Myometrial cell (primary cell): Measurements from ENCODE around the gene TMEM114. TPM values are rescaled to one million over a fixed set of nuclear protein-coding genes. Genes with fewer than 3 reads are reported as not detected.

Experiments
- total RNA-seq: library from RNA; depleted of rRNA; stranded (reverse); fragments of >200 nt; gene quantifications from 2 replicates; pipeline ENCODE4 v1.2.3, GENCODE V29; 2015

Gene TMEM114
- not detected in 2 replicates for total RNA-seq

GRCh38 chr16:8589900-8590688 is at the start of gene TMEM114:
TMEM114 (minus strand) TSS chr16:8590511; CDS start chr16:8589838, 673 bp downstream.

GRCh38 chr16:8621572-8622314 is 31.4 kb upstream of the TMEM114 start, which contains the start of gene METTL22:
METTL22 (plus strand) TSS chr16:8621698; CDS start chr16:8625666, 3,968 bp downstream.

Other genes with a start within 250 kb of the TMEM114 start
- 31.9 and 37.8 TPM in 2 replicates for gene METTL22, start 31.2 kb upstream of the TMEM114 start, total RNA-seq
- gene ABAT, start 84.1 kb upstream of the TMEM114 start, total RNA-seq, result 3.5 and 3.7 TPM in 2 replicates
- gene TMEM186, start 207.1 kb upstream of the TMEM114 start, total RNA-seq, result 5.8 and 6.3 TPM in 2 replicates
- 32.6 and 46.3 TPM in 2 replicates for gene PMM2, start 207.3 kb upstream of the TMEM114 start, total RNA-seq